GM18867 (cell line): ENCODE results near the gene MYOF.

ENCODE experiments used
- ATAC-seq: cut with Tn5 transposase; IDR thresholded peaks from one replicate; pipeline ENCODE4 v1.9.1; 2021; ENCODE audit warnings: mild to moderate bottlenecking, moderate library complexity; ENCODE audit not compliant: unreplicated experiment

MYOF gene

DNA sequence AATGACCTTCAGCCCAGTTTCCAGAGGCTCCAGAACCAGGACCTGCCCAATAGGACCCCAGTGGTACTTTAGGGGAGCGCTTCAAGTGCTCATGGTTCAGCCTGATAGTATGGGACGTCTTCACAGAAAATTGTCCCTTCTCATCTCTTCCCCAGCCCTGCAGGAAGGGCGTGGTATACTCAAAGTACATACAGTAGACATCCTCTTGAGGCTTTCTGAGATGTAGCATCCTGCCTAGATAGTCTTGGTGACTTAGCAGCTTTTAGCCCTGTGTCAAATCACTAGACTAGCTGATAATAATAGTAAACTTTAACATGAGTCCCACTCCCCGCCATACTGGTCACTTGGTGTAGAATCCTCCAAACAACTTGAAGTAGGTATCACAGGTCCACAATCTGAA lies 215.3 kb downstream of the MYOF start:
- no peak for ATAC-seq

DNA sequence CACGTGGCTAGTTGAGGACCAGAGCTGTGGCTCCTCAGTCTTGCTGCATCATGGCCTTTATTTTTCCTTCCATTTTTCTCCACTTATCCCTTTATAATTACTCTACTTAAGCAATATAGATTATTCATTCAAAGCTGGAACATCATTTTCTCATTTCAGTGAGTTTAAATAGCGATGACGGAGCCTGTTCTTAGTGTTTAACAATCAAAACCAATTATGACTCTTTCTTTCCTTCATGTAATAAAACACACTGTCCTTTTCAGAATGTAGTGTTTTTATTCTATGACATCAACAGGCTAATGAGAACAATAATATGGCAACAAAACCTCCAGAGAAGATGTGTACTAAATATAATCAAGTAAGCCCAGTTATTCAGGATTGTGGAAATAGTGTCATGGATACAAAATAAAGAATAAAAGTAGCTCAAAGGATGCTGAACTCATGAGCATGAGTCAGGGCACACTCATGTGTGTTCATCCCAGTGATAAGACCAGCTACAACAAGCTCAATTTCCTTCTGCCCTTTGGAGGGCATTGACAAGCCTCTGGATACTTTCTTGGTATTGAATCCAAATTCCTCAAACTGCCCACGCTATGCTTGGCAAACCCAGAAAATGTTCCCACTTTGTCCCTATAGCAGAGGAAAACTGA lies 220.0 kb downstream of the MYOF start:
- ATAC-seq, result no peak

DNA sequence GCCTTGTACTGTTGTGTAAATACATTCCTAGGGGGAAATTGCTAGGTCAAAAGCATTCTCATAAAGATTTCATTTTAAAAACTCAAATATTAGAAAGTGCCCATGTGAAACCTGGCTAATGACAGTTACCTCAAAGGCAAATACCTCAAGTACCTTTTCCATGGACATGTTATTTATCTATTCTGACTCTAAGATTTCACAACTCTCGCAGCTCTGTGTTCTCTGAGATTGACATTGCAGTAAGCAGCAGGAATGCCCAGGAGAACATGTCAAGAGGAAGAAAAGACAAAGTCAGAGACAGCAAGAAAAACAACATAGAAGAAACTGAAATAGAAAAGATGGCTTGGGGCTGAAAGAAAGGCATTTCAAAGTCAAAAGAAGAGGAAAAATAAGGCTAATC lies 221.0 kb downstream of the MYOF start:
- ATAC-seq, result no peak

GRCh38 chr10:93259126-93259525 lies 223.0 kb downstream of the MYOF start:
- ATAC-seq, result no peak
